GM18519 (cell line): ENCODE measurements around the gene CCDC167.
A peak's percentile ranks its signal among the peaks of the same experiment; 100 is the strongest.

Experiments used
- ATAC-seq: cut with Tn5 transposase; IDR thresholded peaks from one replicate; pipeline ENCODE4 v1.9.1; 2021; ENCODE audit warnings: mild to moderate bottlenecking, moderate library complexity; ENCODE audit not compliant: unreplicated experiment, low FRiP score

Gene CCDC167

DNA sequence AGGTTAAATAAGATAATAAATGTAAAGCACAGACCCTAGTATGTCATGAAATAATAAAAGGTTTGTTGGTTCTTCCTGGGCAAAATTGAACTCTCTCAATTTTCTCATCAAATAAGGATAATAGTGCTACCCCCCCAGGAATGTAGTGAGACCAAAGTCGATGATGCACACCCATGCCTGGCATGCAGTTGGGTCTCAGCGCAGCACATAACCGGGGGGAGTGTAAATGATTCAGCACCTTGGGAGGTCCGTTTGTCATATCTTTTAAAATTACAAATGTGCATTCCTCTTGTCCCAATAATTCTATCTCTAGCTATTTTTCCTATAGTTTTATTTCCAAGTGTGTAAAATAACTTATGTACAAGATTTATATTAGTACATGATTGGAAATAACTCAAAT, 31.3 kb upstream of the CCDC167 start:
- no peak for ATAC-seq

DNA sequence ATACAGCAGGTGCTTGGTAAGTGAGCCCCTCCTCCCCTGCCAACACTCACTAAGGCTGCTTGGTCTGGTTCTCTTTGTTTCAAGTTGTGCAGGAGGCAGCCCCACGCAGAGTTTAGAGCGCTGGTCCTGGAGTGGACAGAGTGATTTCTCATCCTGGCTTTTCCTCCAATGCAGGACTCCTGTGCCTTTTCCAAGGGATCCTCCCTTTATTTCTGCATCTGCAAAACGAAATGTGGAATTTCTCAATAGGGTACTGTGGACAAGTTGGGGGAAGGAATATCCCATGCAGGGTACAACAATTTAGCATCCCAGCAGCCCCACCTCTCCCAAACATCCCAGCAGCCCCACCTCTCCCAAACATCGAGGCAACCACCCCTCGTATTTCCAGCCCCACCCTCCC, 30.6 kb upstream of the CCDC167 start:
- ATAC-seq = no peak

DNA sequence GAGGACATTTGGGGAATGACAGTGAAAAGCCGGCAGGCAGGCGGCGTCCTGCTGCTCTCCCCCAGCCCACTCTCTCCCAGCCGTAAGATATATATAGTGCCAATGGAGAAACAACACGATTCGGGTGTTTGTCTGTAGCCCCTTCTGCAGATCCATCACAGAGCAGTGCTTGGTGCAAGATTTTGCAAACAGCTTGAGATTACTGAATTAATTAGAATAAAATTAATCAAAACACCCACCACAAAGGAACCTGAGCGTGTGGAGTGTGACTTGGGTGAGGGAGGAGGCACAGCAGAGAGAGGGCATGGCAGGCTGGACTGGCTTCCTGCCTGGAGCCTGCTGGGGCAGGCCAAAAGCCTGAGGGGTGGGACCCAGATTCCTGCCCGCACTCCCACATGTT, 28.8 kb upstream of the CCDC167 start:
- no peak for ATAC-seq

DNA sequence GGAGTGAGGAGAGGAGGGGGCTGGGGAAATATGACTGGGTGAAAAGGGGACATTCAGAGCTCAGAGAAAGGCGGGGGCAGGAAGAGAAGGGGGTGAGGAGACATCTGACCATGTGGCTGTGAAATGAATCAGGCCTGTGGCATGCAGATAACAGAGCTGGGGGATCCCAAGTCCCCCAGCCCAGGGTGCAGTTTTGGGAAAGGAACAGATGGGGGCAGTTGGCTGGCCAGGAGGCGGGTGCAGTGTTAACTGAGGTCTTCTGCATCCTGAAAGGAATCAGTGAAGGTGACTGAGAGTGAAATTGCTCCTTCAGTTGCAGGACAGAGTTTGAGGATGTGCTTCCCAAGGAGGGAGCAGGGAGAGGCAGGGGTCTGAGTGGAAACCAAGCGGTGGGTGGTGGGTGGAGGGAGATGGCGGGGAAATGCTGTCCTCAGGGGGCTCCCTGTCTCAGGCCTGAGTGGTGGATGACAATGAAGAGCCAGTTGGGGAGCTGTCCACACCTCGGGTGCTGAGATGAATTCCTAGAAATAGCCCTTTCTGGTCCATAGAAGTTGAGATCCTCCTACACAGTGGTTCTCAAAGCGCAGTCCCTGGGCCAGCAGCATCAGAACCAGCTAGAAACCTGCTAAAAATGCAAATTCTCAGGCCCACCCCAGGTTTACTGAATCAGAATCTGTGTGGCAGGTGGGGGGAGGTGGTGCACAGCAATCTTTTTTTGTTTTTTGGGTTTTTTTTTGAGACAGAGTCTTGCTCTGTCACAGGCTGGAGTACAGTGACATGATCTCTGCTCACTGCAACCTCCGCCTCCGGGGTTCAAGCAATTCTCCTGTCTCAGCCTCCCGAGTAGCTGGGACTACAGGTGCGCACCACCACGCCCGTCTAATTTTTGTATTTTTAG, 26.0 kb upstream of the CCDC167 start:
- no peak for ATAC-seq

DNA sequence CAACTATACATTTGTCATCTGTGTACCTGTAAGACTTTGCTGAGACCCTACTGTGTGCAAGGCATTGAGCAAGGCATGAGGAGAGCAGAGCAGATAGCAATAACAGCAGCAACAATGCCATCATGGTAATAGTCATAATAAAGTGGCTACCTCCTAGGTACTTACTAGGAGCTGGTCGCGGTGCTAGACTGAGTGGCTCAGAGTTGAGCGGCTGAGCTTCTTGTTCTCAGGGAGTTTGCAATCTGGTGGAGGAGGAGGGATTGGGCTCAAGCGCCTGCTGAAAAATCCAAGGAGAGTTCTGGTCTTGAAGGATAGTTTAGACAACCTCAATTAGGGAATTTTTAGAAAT, 25.3 kb upstream of the CCDC167 start:
- no peak for ATAC-seq

DNA sequence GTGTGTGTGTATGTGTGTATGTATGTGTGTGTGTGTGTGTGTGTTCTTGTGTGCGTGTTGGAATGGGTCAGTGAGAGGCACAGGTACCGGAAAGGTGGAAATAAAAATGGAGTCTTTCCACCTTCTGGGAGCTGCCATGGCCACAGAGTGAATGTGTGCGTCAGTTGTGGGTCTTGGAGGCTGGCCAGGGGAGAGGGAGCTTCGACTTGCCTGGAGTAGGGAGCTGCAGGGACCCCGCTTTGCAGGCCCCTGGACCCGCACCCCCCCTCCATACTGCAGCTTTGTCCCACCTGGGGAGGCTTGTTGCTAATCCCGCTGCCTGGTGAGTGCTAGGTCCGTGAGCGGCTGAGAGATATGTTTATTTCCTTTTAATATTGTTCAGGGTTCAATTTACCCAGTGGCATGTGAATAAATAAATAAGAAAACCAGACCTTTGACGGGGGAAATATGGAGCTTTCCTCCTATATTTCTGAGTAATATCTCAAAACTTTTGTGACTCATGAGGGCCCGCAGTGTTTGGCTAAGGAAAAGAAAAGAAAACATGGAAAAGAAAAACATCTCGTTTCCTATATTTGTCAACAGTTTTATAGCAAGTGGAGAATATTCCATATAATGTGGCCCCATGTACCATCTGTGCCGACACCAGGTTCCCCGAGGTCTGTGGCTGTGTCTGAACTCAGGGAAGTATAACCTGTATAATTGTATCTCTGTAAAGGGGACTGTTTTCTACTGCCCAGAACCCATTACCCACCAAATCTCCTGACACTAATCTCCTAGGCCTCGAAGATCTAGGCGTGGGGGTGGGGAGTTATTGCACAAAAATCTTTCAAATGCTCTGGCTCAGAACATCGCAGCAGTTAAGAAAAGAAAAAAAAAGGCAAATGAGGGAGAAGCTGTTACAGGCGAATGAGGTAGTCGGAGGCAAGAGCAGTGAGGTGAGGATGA, 24.6 kb upstream of the CCDC167 start:
- ATAC-seq = no peak

DNA sequence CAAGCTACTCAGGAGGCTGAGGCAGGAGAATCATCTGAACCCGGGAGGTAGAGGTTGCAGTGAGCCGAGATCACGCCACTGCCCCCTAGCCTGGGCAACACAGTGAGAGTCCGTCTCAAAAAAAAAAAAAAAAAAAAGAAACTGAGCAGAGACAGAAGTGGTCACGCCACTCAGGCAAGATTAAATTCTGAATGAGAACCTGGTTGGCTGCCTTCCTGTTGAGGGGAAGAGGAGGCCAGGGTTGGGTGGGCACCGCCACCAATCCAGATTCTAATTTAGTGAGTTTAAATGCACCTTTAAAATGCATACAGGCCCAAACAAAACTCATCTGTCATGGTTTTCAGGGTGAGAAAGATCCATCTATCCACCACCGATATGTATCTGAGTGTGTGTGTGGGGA, 23.7 kb upstream of the CCDC167 start:
- no peak for ATAC-seq

DNA sequence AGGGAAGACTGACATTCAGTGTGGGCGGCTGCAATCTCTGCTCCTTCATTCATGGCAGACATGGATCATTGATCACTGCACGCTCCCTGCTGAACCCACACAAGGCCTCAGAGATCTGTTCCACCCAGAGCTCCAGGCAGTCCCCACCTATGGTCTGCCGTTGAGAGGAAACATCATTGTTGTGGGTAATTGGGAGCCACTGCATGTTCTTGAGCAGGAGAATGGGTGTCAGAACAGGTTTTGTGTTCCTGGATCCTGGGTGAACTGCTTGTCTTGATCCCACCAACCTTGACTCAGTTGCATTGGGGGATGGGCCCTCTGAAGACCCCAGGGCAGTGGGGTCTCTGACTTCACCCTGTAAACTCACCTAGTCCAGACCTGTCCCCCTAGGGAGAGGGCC, 23.1 kb upstream of the CCDC167 start:
- ATAC-seq = no peak

DNA sequence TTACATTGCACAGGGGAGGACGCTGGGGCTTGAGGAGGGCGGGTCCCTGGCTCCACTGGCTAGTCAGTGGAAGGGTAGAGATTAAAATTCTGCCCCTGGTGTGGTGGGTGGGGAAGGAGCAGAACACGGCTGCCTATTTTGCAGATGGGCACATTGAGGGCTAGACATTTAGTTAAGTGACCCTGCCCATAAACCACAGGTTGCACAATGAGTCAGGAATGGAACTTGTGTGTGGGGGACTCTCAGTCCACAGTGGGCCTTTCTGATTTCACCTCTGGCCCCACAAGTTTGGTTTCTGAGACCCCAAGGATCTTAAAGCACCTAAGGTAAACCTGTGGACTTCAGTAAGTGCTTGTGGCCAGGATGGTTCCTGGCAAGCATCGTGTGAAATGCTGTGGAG, 22.0 kb upstream of the CCDC167 start:
- no peak for ATAC-seq

DNA sequence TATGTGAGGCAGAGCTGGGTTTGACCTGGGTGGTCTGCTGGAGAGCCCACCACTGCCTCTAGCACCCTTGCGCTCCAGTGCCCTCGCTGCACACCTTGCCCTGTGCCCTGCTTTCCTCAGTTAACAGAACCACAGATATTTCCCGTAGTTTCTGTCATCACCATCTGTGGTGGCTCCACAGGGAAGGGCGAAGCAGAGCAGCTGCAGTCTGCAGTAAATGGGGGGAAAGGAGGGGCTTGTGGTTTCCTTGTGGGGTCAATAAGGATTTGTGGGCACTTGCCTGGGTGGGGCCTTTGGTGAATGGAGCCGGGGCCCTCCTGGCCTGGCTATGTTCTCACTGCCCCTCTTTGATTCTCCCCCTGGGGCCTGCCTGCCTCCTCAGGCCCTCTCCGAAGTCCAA, 21.2 kb upstream of the CCDC167 start:
- no peak for ATAC-seq

DNA sequence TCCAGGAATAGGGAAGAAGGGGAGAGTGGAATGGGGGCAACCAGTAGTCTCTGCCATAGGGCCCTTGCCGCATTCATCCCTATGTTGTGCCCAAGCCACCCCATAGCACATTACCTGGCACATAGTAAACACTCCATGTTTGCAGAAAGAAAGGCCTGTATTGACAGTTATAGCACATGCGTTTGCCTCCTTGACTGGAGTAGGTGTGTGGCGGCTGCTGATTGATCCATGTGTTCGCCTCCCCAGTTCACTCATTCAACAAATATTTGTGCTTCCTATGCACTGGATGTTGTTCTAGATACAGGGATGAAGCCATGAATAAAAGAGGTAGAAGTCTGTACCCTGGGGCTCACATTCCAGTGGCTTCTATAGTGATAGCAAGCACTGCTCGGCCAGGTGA, 19.8 kb upstream of the CCDC167 start:
- ATAC-seq = no peak

DNA sequence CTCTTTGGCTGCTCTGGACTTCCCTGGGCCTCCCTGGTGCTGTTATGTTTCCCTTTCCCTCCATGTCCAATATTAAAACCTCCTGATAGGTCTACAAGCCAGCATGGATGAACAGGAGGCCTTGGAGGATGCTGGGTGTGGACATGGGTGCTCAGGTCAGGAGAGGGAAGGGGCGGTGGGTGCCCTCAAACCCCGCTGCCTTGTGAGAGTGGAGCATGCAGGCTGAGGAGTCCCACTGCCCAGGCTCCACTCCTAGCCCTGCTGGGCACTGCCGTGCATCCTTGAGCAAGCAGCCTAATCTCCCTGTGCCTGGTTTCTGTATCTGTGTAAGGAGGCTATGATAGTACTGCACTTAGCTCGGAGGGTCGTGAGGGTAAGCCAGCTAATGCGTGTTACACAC, 18.4 kb upstream of the CCDC167 start:
- no peak for ATAC-seq

DNA sequence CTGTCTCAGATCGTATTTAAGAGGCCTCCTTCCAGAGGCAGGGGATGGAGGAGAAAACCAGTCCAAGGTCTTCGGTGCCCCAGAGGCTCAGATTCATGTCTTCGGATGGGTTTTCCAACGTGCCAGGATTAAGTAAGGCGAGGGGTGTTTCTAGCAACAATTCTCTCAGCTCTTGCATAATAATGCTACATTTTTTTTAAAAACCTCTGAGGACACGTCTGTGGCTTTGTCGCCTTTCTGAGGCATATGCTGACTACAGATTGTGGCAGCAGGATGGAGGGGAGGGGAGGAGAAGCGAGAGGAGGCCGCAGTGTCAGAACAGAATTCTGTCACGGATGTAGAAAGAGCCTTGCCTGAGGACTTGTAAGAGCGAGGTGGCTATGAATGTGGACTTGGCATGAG, 17.7 kb upstream of the CCDC167 start:
- ATAC-seq = no peak

DNA sequence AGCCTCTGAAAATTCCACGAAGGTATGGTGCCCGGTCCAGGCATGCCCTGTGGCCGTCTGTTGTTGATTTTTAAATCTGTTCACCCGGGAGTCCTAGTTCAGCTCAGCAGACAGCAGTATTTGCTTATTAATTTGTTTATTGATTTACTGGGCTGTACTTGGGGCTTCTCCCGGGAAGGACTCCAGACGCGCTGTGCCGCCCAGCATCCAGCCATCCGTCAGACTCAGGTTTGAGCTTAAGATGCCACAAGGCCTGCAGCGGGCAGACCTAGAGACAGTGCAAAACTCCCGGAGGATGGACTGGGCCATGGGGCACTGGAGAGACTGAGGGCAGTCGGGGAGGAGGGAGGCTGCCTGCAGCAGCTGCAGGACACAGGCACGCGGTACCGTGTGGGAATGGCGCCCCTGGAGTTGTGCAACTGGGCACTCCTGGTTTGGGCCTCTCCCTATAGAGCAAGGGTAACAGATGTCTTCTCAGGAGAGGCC, 17.3 kb upstream of the CCDC167 start:
- ATAC-seq = no peak

DNA sequence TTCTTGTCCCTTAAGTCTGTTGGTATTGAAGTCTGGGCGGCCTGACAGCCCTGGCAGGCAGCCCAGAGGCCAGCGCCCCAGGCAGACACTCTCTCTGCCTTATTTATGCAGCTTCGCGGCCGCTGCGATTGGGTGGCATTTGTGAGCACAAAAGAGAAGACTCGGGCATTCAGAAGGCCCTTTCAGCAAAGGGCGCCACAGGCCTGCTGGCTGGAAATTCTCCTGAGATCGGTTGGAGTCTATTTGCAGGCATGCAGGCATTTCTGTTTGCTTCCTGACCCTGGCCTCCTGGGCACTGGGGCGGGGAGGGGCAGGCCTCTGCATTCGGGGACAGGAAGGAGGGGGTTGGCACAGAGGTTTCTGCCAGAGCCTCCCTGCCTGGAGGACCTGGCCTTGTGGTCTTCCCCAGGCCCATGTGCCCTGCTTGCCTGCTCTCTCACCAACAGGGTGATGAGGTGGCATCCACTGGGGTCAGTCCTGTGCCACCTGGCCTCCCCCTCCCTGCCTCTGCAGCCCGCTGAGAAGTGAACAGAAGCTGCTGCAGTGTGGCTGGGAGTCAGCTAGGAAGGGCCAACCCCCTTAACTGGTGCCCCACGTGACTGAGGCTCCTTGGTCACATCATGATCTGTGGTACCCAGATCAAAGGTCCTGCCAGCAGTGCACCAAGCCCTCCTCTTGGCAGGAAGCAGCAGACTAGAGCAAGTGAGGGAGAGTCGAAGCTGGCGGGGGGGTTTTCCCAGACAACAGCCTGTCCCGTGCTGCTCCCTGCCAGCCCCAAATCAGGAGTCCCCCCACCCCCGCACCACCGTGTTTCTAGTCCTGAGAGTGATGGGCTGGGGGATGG, 16.6 kb upstream of the CCDC167 start:
- ATAC-seq = peak; percentile 52

DNA sequence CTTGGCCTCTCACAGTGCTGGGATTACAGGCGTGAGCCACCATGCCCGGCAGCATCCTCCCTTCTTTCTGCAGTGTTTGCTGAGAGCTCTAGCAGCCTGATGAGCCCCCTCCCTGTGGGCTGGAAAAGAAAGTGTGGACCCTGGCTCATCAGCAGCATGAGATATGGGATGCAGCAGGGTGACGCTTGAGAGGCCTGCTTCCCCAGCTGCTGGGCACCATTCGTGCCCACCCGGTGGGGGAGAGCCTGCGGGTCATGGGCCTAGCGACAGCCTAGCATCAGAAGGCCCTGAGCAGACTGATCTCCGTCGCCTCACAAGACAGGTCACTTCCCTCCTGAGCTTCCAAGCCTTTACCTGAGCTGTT, 16.0 kb upstream of the CCDC167 start:
- no peak for ATAC-seq

DNA sequence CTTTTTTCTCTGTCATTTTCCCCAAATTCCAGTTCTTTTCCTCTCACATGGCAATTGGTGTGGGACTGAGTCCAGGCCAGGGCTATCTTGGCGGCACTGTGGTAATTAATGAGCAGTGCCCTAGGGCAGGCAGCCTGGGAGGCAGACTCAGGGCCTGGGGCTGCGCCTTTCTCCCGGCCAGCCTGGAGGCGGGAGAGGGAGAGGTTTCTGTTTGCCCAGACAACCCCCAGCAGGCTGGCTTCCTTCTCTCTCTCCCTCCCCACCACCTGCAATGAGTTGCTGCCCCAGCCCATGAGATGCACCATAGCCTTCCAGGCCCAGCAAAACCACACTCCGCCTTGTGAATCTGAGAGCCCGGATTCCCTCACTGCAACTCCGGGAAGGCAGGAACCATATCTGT, 15.1 kb upstream of the CCDC167 start:
- ATAC-seq = no peak

DNA sequence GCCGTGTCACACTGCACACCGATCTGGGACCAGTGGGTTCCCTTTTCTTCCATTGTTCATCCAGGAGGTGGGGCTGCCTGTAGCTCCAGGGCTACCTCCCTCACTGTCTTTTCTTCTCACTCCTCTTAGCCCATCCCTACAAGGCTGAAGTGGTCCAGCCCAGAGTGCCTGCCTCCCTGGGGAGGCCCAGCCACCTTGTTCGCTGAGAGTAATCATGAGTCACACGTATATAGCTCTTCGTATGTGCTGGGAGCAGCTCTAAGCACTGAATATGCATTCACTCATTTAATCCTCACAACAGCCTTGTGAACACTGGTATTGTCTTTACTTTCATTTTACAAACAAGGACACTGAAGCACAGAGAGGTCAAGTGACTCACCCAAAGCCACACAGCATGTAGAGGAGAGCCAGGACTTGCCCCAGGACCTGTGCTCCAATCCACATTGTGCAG, 14.7 kb upstream of the CCDC167 start:
- no peak for ATAC-seq

DNA sequence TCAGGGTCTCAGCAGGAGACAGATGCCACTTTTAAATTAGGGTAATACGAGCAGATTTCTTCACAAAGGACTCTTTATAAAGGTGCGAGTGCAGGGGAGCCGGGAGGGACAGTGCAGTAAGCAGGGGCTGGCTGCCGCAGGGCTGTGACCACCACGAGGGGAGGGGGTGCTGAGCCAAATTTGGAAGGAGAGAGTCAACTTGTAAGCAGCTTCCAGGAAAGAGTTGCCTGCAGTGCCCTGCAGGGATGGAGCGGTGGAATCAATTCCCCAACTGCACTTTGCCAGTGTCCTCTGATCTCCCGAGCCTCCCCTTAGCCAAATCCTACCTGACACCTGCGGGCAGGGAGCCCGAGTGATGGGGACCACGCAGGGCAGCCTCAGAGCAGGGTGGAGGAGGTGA, 13.9 kb upstream of the CCDC167 start:
- ATAC-seq = no peak

DNA sequence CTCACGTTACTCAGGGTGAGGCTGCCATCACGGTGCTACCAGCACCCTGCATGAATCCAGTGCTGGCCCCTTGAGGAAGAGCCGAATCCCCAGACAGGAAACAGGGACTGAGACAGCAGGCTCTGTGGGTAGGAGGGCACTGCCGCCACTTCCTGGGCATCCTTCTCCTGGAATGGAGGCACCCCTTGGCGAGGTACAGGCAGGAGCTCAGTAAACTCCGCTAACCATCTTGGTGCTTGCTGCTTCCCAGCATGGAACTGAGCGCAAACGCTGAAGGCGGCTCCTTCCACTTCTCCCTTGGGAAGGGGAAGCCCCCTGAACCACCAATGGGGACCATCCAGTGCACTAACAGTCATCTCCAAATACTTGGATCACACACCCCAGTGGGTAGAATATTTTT, 13.5 kb upstream of the CCDC167 start:
- no peak for ATAC-seq
